ENCODE data around the gene SNAPIN.

The SNAPIN gene

GRCh38 chr1:153678519-153679336 lies 20.2 kb downstream of the SNAPIN start, which contains the start of gene NPR1:
Gene NPR1 (plus strand): TSS chr1:153678688. CDS start chr1:153679109, 421 bp downstream.
- DNase-seq (ENCODE audit: low read depth): no peak

GRCh38 chr1:153679337-153680119 lies 21.0 kb downstream of the SNAPIN start:
- no peak for DNase-seq (ENCODE audit: low read depth)

- no peak for DNase-seq (ENCODE audit: low read depth)
These were observed 21.6 kb downstream of the SNAPIN start for GRCh38 chr1:153680120-153680403.

- no peak for DNase-seq (ENCODE audit: low read depth)
These were observed 24.2 kb downstream of the SNAPIN start for GRCh38 chr1:153682730-153683129.

DNA sequence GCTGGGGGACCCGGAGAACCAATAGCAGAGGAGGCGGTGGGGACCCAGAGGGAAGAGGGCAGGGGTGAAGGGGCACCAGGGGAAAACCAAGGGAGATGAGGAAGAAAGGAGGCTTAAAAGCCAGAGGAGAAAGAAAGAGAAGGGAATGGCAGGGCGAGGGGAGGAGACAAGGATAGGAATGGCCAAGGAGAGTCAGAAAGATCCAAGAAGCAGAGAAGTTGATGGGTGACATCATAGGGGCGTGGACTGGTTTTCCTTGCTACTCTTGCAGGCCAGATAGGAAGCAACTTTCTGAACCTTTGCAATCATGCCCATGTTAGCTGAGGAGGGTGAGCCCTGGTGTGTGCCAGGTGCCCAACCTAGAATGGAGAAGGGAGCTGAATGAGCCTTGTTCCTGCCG lies 25.4 kb downstream of the SNAPIN start:
- no peak for DNase-seq (ENCODE audit: low read depth)

- DNase-seq (ENCODE audit: low read depth): no peak
These were observed 26.4 kb downstream of the SNAPIN start for GRCh38 chr1:153684892-153685291.

DNA sequence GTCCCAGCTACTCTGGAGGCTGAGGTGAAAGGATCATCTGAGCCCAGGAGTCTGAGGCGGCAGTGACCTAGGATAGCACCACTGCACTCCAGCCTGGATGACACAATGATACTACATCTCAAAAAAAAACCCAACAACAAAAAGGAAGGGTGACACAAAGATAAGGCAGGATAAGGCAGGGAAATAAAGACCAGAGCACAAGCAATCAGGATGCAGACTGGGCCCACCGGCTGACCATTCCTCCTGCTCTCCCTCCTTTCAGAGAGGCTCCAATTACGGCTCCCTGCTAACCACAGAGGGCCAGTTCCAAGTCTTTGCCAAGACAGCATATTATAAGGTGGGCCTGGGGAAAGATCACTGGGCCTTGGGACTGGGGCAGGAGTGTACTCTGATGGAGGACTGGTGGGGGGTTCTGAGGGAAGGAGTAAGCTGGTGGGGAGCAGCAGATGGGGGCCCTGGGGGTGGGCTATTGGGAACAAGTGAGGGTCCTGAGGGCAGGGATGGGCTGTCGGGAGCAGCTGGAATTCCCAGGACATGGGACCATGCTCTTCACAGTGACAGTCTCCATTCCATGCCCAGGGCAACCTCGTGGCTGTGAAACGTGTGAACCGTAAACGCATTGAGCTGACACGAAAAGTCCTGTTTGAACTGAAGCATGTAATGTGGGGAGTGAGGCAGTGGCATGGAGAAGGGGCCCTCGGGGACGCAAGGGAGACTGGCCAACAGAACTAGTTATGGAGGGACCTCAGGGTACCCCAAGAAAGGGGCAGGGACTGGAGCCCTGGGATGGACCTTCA lies 27.2 kb downstream of the SNAPIN start:
- no peak for DNase-seq (ENCODE audit: low read depth)

GRCh38 chr1:153687346-153688125 lies 29.0 kb downstream of the SNAPIN start:
- DNase-seq (ENCODE audit: low read depth): no peak

- DNase-seq (ENCODE audit: low read depth): no peak
These were observed 29.8 kb downstream of the SNAPIN start for GRCh38 chr1:153688276-153688675.

DNA sequence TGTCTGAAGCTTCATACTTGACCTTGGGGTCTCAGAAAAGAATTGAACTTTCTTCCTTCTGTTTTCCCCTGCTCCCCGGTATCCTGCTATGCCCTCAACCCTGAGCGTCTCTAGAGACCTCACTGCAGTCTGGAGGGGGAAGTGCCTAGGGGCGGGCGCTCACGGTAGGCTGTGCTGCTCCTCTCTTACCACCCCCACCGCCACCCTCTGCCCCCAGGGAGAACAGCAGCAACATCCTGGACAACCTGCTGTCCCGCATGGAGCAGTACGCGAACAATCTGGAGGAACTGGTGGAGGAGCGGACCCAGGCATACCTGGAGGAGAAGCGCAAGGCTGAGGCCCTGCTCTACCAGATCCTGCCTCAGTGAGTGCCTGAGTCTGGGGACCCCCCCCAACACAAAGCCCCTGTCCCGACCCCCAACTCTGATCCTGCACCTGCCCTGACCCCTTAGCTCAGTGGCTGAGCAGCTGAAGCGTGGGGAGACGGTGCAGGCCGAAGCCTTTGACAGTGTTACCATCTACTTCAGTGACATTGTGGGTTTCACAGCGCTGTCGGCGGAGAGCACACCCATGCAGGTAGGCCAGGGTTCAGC lies 30.3 kb downstream of the SNAPIN start:
- DNase-seq (ENCODE audit: low read depth): no peak

GRCh38 chr1:153693466-153693865 lies 35.0 kb downstream of the SNAPIN start:
- no peak for DNase-seq (ENCODE audit: low read depth)

- no peak for DNase-seq (ENCODE audit: low read depth)
These were observed 38.2 kb downstream of the SNAPIN start for GRCh38 chr1:153696741-153697140.

GRCh38 chr1:153697191-153698019 lies 38.9 kb downstream of the SNAPIN start:
- DNase-seq (ENCODE audit: low read depth): no peak

DNA sequence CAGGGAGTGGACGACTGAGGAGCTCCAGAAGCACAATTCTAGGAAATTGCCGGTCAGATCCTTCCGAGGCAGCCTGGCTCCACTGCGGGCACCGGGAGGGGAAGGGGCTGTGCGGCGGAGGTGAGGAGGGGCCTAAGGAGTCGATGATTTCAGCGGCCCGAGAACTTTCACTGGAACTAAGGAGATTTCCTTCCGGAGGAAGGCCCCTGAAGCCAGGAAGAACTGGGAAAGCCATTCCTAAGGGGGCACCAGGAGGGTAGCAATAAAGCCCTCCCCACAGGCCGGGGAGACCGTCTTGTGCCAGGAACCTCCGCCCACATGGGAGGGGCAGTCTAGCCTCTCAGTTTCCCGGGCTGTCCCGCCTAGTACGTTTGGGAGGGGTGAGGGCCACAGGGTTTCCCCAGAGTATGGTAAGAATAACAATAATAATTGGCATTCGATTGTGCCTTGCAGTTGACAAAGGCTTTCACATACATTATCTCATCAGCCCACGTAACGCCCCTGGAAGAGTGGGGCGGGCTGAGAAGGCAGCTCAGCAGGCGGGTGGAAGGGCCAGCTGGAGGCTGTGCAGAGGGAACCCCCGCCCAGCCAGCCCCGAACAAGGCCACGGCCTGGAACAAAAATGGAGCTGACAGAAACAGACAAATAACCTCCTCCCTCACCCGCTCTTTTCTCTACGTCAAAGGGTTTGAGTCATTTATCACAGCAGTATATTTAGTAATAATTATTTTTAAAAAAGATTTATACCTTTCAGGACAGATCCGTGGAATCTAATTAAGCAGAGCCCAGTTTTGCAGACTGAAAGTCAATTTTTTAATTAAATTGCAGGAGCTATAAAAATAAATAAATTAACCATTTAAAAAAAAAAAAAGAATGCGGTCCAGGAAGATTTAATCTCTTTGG lies 39.8 kb downstream of the SNAPIN start:
- DNase-seq (ENCODE audit: low read depth): no peak

- no peak for DNase-seq (ENCODE audit: low read depth)
These were observed 40.6 kb downstream of the SNAPIN start for GRCh38 chr1:153698923-153699714.

DNA sequence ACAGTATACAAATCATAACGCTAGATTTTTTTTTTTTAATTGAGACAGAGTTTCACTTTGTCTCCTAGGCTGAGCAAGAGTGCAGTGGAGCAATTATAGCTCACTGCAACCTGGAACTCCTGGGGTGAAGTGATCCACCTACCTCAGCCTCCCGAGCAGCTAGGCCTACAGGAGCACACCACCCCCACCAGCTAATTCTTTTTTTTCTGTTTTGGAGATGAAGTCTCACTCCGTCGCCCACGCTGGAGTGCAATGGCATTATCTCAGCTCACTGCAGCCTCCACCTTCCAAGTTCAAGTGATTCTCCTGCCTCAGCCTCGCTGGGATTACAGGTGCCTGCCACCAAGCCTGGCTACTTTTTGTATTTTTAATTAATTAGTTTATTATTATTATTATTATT lies 41.3 kb downstream of the SNAPIN start:
- no peak for DNase-seq (ENCODE audit: low read depth)

GRCh38 chr1:153705484-153705883 lies 47.0 kb downstream of the SNAPIN start:
- no peak for DNase-seq (ENCODE audit: low read depth)

GRCh38 chr1:153711026-153711425 lies 52.5 kb downstream of the SNAPIN start:
- DNase-seq (ENCODE audit: low read depth): no peak
